B cell (primary cell): ENCODE data around the gene PCDHA1. TPM values are rescaled to one million over a fixed set of nuclear protein-coding genes. Genes with fewer than 3 reads are reported as not detected.

Experiments
- ATAC-seq: fragments of 200-7000 bp; cut with Tn5 transposase; one replicate; pipeline ENCODE4 v1.10.0; 2021; ENCODE audit warnings: low read depth, mild to moderate bottlenecking, moderate number of reproducible peaks, moderate library complexity
- CTCF ChIA-PET: fragments of 350-600 bp; sonication (Branson Sonifier 250); formaldehyde crosslinking; loops from one replicate; lab custom pipeline; 2021; ENCODE audit warnings: antibody characterized with exemption, inconsistent platforms; lab: Charles Lee
- POLR2A ChIA-PET: fragments of 350-600 bp; sonication (Branson Sonifier 250); formaldehyde crosslinking; loops from one replicate; lab custom pipeline; 2021; ENCODE audit warnings: antibody characterized with exemption; lab: Charles Lee
- DNase-seq: peaks from one replicate; pipeline ENCODE4 v3.0.0; 2013
- H2AFZ ChIP-seq: 2 replicates; pipeline ENCODE4 v1.6.1; 2012; ENCODE audit warnings: mild to moderate bottlenecking, low read depth, low read length; ENCODE audit not compliant: insufficient read depth, poor library complexity, severe bottlenecking
- H3K27ac ChIP-seq, 2 donors: 1 replicate in 1 of 2; 2 replicates in 1 of 2; pipeline ENCODE4 v1.5.1; 2012 to 2013; ENCODE audit warnings: low read length in 2 of 2, mild to moderate bottlenecking in 2 of 2, moderate library complexity in 1 of 2
- H3K27me3 ChIP-seq, 4 experiments: fragments of 200-600 bp in 1 of 4; sonication (generic) in 1 of 4; replicated peaks in 1 of 4; 1 replicate in 2 of 4; 2 replicates in 2 of 4; pipeline versions ENCODE4 v1.6.1 to v1.7.0; 2013 to 2016; ENCODE audit warnings: low read length in 3 of 4, mild to moderate bottlenecking in 2 of 4, mixed read lengths in 1 of 4, moderate library complexity in 1 of 4; ENCODE audit not compliant: insufficient read depth in 4 of 4, control insufficient read depth in 3 of 4; ENCODE audit errors: control extremely low read depth in 1 of 4
- H3K36me3 ChIP-seq, 2 experiments: replicated peaks in 1 of 2; 1 replicate in 1 of 2; 2 replicates in 1 of 2; pipeline versions ENCODE4 v1.6.1 to v1.7.1; 2013; ENCODE audit warnings: low read length in 1 of 2; ENCODE audit not compliant: insufficient read depth in 2 of 2, control insufficient read depth in 1 of 2; ENCODE audit errors: control extremely low read depth in 1 of 2, extremely low read depth in 1 of 2
- H3K4me1 ChIP-seq, 2 donors: fragments of 200-600 bp in 1 of 2; sonication (generic) in 1 of 2; 1 replicate in 1 of 2; 2 replicates in 1 of 2; pipeline versions ENCODE4 v1.5.1 to v1.6.1; 2013 to 2017; ENCODE audit warnings: low read length in 2 of 2; ENCODE audit not compliant: control insufficient read depth in 2 of 2, insufficient read depth in 2 of 2
- H3K4me2 ChIP-seq: replicated peaks from 2 replicates; pipeline ENCODE3; 2012; ENCODE audit warnings: mild to moderate bottlenecking, low read depth, low read length; ENCODE audit not compliant: poor library complexity, severe bottlenecking
- H3K4me3 ChIP-seq, 5 experiments: fragments of 200-600 bp in 1 of 5; sonication (generic) in 1 of 5; 1 replicate in 3 of 5; 2 replicates in 2 of 5; pipeline versions ENCODE4 v1.5.1 to v1.7.0; 2011 to 2016; ENCODE audit warnings: low read length in 4 of 5, mild to moderate bottlenecking in 4 of 5, low read depth in 2 of 5, control low read depth in 1 of 5, moderate library complexity in 1 of 5; ENCODE audit not compliant: insufficient read depth in 1 of 5; ENCODE audit errors: control extremely low read depth in 1 of 5, extremely low read depth in 1 of 5
- H3K79me2 ChIP-seq: fragments of 200-600 bp; sonication (generic); one replicate; pipeline ENCODE4 v1.6.0; 2016; ENCODE audit warnings: low read length; ENCODE audit not compliant: control insufficient read depth, insufficient read depth
- H3K9ac ChIP-seq: fragments of 200-600 bp; sonication (generic); 2 replicates; pipeline ENCODE4 v1.6.1; 2017; ENCODE audit warnings: mild to moderate bottlenecking, low read length, moderate library complexity
- H3K9me3 ChIP-seq, 3 donors: one replicate each; pipeline versions ENCODE4 v1.6.1 to v1.7.1; 2013; ENCODE audit warnings: low read length in 2 of 3; ENCODE audit not compliant: control insufficient read depth in 2 of 3, insufficient read depth in 1 of 3; ENCODE audit errors: control extremely low read depth in 1 of 3
- H4K20me1 ChIP-seq: 2 replicates; pipeline ENCODE4 v1.6.0; 2012; ENCODE audit warnings: mild to moderate bottlenecking, low read length; ENCODE audit not compliant: insufficient read depth, control insufficient read depth, poor library complexity, severe bottlenecking
- H3K27ac Mint-ChIP-seq: one replicate; pipeline ENCODE4 v1.8.0; 2021; ENCODE audit warnings: mixed read lengths
- H3K27me3 Mint-ChIP-seq: one replicate; pipeline ENCODE4 v1.8.0; 2021; ENCODE audit warnings: mixed read lengths
- H3K4me1 Mint-ChIP-seq: one replicate; pipeline ENCODE4 v1.8.0; 2021; ENCODE audit warnings: mixed read lengths
- H3K4me3 Mint-ChIP-seq: one replicate; pipeline ENCODE4 v1.8.0; 2021; ENCODE audit warnings: mixed read lengths
- H3K9me3 Mint-ChIP-seq: one replicate; pipeline ENCODE4 v1.8.0; 2022; ENCODE audit warnings: mixed read lengths; ENCODE audit not compliant: insufficient read depth
- CTCF ChIP-seq: fragments of 200-600 bp; IDR thresholded peaks from one replicate; pipeline ENCODE4 v1.8.0; 2022; ENCODE audit warnings: antibody characterized with exemption, mild to moderate bottlenecking
- EZH2 ChIP-seq: IDR thresholded peaks from 2 replicates; pipeline ENCODE4 v1.6.1; 2012; ENCODE audit warnings: borderline replicate concordance, low read depth, mild to moderate bottlenecking, moderate library complexity, low read length; ENCODE audit not compliant: insufficient read depth, poor library complexity, severe bottlenecking
- WGBS: methylation state at CpG from one replicate; pipeline ENCODE4 v1.1.5; 2013; ENCODE audit warnings: missing lambda C conversion rate; ENCODE audit not compliant: insufficient coverage; 5-methylcytosine and 5-hydroxymethylcytosine counted together
- intact Hi-C: fragments of 100-400 bp; cut with micrococcal nuclease; formaldehyde crosslinking; loops from one replicate; pipeline ENCODE4 v1.10.0; 2022
- polyA plus RNA-seq: library from polyadenylated mRNA; depleted of rRNA; stranded (reverse); fragments of >200 nt; gene quantifications from 2 replicates; pipeline ENCODE4 v1.2.3, GENCODE V29; 2012
- total RNA-seq, 2 donors: library from RNA; stranded (reverse); fragments of 120-200 nt in 1 of 2; gene quantifications; 1 replicate in 1 of 2; 2 replicates in 1 of 2; pipeline versions ENCODE4 v1.2.3 to v1.2.4, GENCODE V29; 2013 to 2022

The PCDHA1 gene
- total and polyA plus RNA-seq, 2 donors (not counting 1 experiment from before 2014, with no cell fraction given) = not detected

GRCh38 chr5:140791089-140791488, 5.1 kb downstream of the PCDHA1 start:
- peaks cover 6 to 46% (median 42%) of the 10 kb centered on the region in 3 donors for H3K9me3 ChIP-seq

More at GRCh38 chr5:140791089-140791488, 5.1 kb downstream of the PCDHA1 start:
- H3K36me3 ChIP-seq = no peaks in the 10 kb centered on the region
- H3K79me2 ChIP-seq = no peaks in the 10 kb centered on the region
- H3K4me1 ChIP-seq = no peaks in the 10 kb centered on the region
- Mint-ChIP-seq H3K4me1 (no peaks in the 10 kb centered on the region), H3K27ac (no peak overlapping the region), H3K27me3 (peaks cover 22% of the 10 kb centered on the region), H3K9me3 (peaks cover 15% of the 10 kb centered on the region), H3K4me3 (no peak overlapping the region)
- no peaks in the 10 kb centered on the region for H4K20me1 ChIP-seq
- intact Hi-C loops = no loop called here
- ChIA-PET CTCF (no interaction called here), POLR2A (no interaction called here)
- no peak for TF ChIP-seq CTCF
- no peak for TF ChIP-seq EZH2
- H3K4me3 ChIP-seq = no peak overlapping the region
- peaks cover 0 to 33% (median 14%) of the 10 kb centered on the region in 4 experiments for H3K27me3 ChIP-seq
- no peak overlapping the region for H3K9ac ChIP-seq
- WGBS = no CpG with 5 or more reads among the region's 2 CpGs
- DNase-seq = no peak
- H3K27ac ChIP-seq = no peak overlapping the region
- H2AFZ ChIP-seq = no peak overlapping the region
- ATAC-seq = no peak
- H3K4me2 ChIP-seq = no peak overlapping the region
